Neural cell (in vitro differentiated cells): ENCODE results near the gene SNRNP200. TPM values are rescaled to one million over a fixed set of nuclear protein-coding genes. Genes with fewer than 3 reads are reported as not detected.

Experiments used
- H2AFZ ChIP-seq: fragments of 200-600, 300-800 bp; sonication (generic), shearing (Covaris generic); 2 replicates; pipeline ENCODE4 v1.6.0; 2014; ENCODE audit warnings: low read depth, mild to moderate bottlenecking, antibody characterized with exemption, low read length, moderate library complexity
- H3F3A ChIP-seq: fragments of 200-600 bp; shearing (Covaris generic); 2 replicates; pipeline ENCODE4 v1.6.1; 2016; ENCODE audit warnings: mild to moderate bottlenecking, moderate library complexity, mixed read lengths, antibody characterized with exemption, low read length; ENCODE audit not compliant: insufficient read depth, poor library complexity, severe bottlenecking
- H3K27ac ChIP-seq: fragments of 200-600, 300-800 bp; sonication (generic), shearing (Covaris generic); 2 replicates; pipeline ENCODE4 v1.5.1; 2014; ENCODE audit warnings: mild to moderate bottlenecking, low read length, moderate library complexity
- H3K27me3 ChIP-seq: fragments of 300-800, 200-600 bp; sonication (generic), shearing (Covaris generic); 2 replicates; pipeline ENCODE4 v1.6.0; 2014; ENCODE audit warnings: mild to moderate bottlenecking, low read depth, low read length, moderate library complexity; ENCODE audit not compliant: insufficient read depth
- H3K36me3 ChIP-seq: fragments of 300-800, 200-600 bp; sonication (generic), shearing (Covaris generic); 2 replicates; pipeline ENCODE4 v1.5.1; 2014; ENCODE audit warnings: mild to moderate bottlenecking, antibody characterized with exemption, low read length, moderate library complexity; ENCODE audit not compliant: insufficient read depth
- H3K4me2 ChIP-seq: fragments of 300-800, 200-600 bp; sonication (generic), shearing (Covaris generic); 2 replicates; pipeline ENCODE4 v1.6.0; 2014; ENCODE audit warnings: mild to moderate bottlenecking, low read length
- H3K4me3 ChIP-seq: fragments of 300-800, 200-600 bp; sonication (generic), shearing (Covaris generic); 2 replicates; pipeline ENCODE4 v1.5.1; 2014; ENCODE audit warnings: mild to moderate bottlenecking, low read length, moderate library complexity
- H3K79me2 ChIP-seq: fragments of 200-600 bp; shearing (Covaris generic); replicated peaks from 2 replicates; pipeline ENCODE4 v1.6.0; 2014; ENCODE audit warnings: mild to moderate bottlenecking, low read length, moderate library complexity; ENCODE audit not compliant: insufficient read depth
- H3K9ac ChIP-seq: fragments of 300-800, 200-600 bp; sonication (generic), shearing (Covaris generic); 2 replicates; pipeline ENCODE4 v1.6.1; 2016; ENCODE audit warnings: mild to moderate bottlenecking, low read length, mixed read lengths
- H3K9me2 ChIP-seq: fragments of 200-600 bp; shearing (Covaris generic); 2 replicates; pipeline ENCODE4 v1.6.1; 2016; ENCODE audit warnings: mild to moderate bottlenecking, low read length, mixed read lengths; ENCODE audit not compliant: insufficient read depth
- H3K9me3 ChIP-seq: fragments of 200-600, 300-800 bp; sonication (generic), shearing (Covaris generic); 2 replicates; pipeline ENCODE4 v1.6.1; 2016; ENCODE audit warnings: mild to moderate bottlenecking, mixed run types, low read length, moderate library complexity, mixed read lengths
- H4K20me1 ChIP-seq: fragments of 200-600 bp; shearing (Covaris generic); 2 replicates; pipeline ENCODE4 v1.6.1; 2016; ENCODE audit warnings: mild to moderate bottlenecking, mixed run types; ENCODE audit not compliant: insufficient read depth
- EP300 ChIP-seq: fragments of 450-650 bp; conservative IDR thresholded peaks from 2 replicates; pipeline ENCODE4 v1.6.1; 2014; ENCODE audit warnings: antibody characterized with exemption, mild to moderate bottlenecking, moderate library complexity; ENCODE audit not compliant: poor library complexity, severe bottlenecking
- EZH2 ChIP-seq: fragments of 200-600, 300-800 bp; shearing (Covaris generic), sonication (generic); IDR thresholded peaks from 2 replicates; pipeline ENCODE4 v1.6.1; 2014; ENCODE audit warnings: antibody characterized with exemption, low read length, borderline replicate concordance, mild to moderate bottlenecking; ENCODE audit not compliant: insufficient read depth, poor library complexity, severe bottlenecking
- MXI1 ChIP-seq: fragments of 450-650 bp; conservative IDR thresholded peaks from 2 replicates; pipeline ENCODE4 v1.6.1; 2014; ENCODE audit warnings: antibody characterized with exemption, mild to moderate bottlenecking; ENCODE audit not compliant: poor library complexity, severe bottlenecking
- POLR2AphosphoS5 ChIP-seq: IDR thresholded peaks from 2 replicates; pipeline ENCODE4 v1.6.1; 2012
- RAD21 ChIP-seq: fragments of 450-650 bp; conservative IDR thresholded peaks from 2 replicates; pipeline ENCODE4 v1.6.1; 2014; ENCODE audit warnings: antibody characterized with exemption, mild to moderate bottlenecking, moderate library complexity
- SMC3 ChIP-seq: fragments of 450-650 bp; conservative IDR thresholded peaks from 2 replicates; pipeline ENCODE4 v1.6.1; 2014; ENCODE audit warnings: antibody characterized with exemption, mild to moderate bottlenecking, moderate library complexity; ENCODE audit not compliant: poor library complexity
- TAF1 ChIP-seq: IDR thresholded peaks from 2 replicates; pipeline ENCODE4 v1.6.1; 2012; ENCODE audit warnings: low read depth
- polyA plus RNA-seq: library from polyadenylated mRNA; depleted of rRNA; stranded (reverse); fragments of >200 nt; gene quantifications from 2 replicates; pipeline ENCODE4 v1.2.3, GENCODE V29; 2014
- TF ChIP-seq, protein P1 (sequence below): fragments of 450-650 bp; IDR thresholded peaks from 2 replicates; pipeline ENCODE4 v1.5.1; 2014; ENCODE audit warnings: antibody characterized with exemption, mild to moderate bottlenecking, moderate library complexity; ENCODE audit not compliant: poor library complexity, severe bottlenecking
- TF ChIP-seq, protein P2 (sequence below): IDR thresholded peaks from 2 replicates; pipeline ENCODE4 v1.6.1; 2012; ENCODE audit warnings: borderline replicate concordance

Gene SNRNP200
- polyA plus RNA-seq, 1 donor from 2014 or later: 70.4 TPM

DNA sequence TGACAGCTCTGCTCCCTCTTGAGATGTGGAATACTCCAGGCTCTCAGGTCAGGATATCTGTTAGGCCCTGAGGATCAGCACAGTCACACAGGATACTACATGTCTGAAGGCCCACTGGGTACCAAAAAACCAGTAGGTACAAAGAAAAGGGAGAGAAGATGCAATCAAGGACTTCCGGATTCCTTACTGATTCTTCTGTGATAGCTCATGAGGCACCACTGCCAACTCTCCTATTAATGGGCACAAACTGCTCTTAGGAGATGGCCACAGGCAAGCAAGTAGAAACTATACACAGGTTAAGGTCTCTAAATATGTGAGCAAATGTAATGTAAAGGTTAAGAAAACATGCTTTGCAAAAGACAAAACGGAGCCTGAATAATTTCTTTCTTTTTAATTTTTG is 43.0 kb downstream of the SNRNP200 start (continued):
- TF ChIP-seq, protein P1, sequence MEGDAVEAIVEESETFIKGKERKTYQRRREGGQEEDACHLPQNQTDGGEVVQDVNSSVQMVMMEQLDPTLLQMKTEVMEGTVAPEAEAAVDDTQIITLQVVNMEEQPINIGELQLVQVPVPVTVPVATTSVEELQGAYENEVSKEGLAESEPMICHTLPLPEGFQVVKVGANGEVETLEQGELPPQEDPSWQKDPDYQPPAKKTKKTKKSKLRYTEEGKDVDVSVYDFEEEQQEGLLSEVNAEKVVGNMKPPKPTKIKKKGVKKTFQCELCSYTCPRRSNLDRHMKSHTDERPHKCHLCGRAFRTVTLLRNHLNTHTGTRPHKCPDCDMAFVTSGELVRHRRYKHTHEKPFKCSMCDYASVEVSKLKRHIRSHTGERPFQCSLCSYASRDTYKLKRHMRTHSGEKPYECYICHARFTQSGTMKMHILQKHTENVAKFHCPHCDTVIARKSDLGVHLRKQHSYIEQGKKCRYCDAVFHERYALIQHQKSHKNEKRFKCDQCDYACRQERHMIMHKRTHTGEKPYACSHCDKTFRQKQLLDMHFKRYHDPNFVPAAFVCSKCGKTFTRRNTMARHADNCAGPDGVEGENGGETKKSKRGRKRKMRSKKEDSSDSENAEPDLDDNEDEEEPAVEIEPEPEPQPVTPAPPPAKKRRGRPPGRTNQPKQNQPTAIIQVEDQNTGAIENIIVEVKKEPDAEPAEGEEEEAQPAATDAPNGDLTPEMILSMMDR: no peak
- TF ChIP-seq TAF1 (no peak), POLR2AphosphoS5 (no peak)

DNA sequence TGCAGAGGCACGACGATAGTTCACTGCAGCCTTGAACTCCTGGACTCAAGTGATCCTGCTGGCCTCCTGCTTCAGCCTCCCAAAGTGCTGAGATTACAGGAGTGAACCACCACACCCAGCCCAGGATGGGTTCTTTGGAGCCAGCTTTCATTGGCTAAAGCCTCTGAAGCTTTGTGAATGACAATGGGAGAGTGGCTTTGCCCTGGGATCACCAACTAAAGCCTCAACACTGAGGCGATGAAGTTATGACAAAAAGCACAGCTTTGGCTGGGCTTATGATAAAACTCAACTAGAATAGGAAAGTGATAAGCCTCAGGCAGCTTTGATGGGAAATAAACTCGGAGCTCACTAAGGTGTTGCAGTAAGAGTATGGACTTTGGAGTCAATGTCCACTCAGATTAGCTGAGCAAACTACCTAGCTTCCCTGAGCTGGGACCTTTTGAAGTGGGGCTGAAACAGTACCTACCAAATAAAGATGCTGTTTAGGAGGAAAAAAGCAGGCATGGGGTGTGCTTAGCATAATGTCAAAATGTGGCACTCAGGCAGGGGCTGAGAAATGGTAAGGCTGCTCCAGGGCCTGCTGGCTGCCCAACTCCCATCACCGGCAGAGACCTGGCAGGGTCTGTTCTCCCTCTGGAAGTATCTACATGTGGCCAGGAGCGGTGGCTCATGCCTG is 43.9 kb downstream of the SNRNP200 start:
- H3K9me3 ChIP-seq: no peaks in the 10 kb centered on the region
- no peak overlapping the region for H3K27ac ChIP-seq
- no peak overlapping the region for H3K9ac ChIP-seq
- H3K9me2 ChIP-seq: no peaks in the 10 kb centered on the region
- no peaks in the 10 kb centered on the region for H3K36me3 ChIP-seq
- no peak overlapping the region for H3K4me2 ChIP-seq
- H2AFZ ChIP-seq: no peak overlapping the region
- peaks cover 4% of the 10 kb centered on the region for H4K20me1 ChIP-seq
- H3K4me3 ChIP-seq: no peak overlapping the region
- no peaks in the 10 kb centered on the region for H3F3A ChIP-seq
- TF ChIP-seq, protein P2, sequence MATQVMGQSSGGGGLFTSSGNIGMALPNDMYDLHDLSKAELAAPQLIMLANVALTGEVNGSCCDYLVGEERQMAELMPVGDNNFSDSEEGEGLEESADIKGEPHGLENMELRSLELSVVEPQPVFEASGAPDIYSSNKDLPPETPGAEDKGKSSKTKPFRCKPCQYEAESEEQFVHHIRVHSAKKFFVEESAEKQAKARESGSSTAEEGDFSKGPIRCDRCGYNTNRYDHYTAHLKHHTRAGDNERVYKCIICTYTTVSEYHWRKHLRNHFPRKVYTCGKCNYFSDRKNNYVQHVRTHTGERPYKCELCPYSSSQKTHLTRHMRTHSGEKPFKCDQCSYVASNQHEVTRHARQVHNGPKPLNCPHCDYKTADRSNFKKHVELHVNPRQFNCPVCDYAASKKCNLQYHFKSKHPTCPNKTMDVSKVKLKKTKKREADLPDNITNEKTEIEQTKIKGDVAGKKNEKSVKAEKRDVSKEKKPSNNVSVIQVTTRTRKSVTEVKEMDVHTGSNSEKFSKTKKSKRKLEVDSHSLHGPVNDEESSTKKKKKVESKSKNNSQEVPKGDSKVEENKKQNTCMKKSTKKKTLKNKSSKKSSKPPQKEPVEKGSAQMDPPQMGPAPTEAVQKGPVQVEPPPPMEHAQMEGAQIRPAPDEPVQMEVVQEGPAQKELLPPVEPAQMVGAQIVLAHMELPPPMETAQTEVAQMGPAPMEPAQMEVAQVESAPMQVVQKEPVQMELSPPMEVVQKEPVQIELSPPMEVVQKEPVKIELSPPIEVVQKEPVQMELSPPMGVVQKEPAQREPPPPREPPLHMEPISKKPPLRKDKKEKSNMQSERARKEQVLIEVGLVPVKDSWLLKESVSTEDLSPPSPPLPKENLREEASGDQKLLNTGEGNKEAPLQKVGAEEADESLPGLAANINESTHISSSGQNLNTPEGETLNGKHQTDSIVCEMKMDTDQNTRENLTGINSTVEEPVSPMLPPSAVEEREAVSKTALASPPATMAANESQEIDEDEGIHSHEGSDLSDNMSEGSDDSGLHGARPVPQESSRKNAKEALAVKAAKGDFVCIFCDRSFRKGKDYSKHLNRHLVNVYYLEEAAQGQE: no peak
- TF ChIP-seq POLR2AphosphoS5 (no peak), EP300 (no peak), MXI1 (no peak), EZH2 (no peak)
- no peaks in the 10 kb centered on the region for H3K27me3 ChIP-seq
- peaks cover 24% of the 10 kb centered on the region for H3K79me2 ChIP-seq

DNA sequence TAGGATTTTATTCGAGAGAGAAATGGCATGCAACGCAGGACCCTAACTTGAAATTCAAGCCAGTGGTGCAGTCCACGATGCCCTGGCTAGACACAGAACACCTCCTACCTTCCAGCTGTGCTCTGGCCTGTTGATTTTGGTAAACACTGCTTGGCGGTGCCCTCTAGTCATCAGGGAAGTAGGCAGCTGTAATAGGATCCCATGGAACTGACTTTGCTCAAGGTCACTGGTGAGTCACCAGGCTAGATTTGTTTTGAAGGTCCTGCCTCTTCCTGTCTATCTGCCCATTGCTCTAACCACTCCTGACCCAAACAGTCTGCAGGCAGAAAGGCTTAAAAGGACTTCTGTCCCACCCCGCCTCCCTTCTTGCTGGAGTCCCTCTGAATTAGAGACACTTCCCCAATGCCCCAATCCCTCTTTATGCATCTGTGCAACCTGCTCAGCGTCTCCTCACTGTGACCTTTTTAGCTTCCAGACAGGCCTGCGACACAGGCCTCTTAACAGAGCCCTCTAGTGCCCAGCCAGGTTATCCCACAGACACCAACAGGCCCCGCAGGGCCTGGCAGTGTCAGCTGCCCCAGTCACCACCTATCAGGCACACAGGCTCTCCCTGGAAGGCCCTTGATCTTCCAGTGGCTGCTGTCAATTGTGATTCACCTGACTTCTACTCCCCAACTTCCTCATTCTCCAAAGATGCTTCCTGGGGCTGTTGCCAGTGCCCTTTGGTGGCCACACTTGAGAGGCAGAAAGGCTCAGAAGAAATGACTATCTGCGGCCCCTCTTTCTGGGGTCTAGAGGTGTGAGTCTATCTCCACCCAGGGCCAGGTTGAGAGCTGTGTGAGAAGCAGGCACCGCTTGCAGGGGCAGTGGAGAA is 44.7 kb downstream of the SNRNP200 start:
- Histone ChIP-seq H3K27me3 (no peaks in the 10 kb centered on the region), H3K9me2 (no peaks in the 10 kb centered on the region), H4K20me1 (peaks cover 4% of the 10 kb centered on the region), H3K27ac (no peak overlapping the region), H3K9ac (no peak overlapping the region), H3K36me3 (no peaks in the 10 kb centered on the region), H3K4me3 (no peak overlapping the region), H2AFZ (no peak overlapping the region), H3F3A (no peaks in the 10 kb centered on the region), H3K9me3 (no peaks in the 10 kb centered on the region), H3K4me2 (no peak overlapping the region), H3K79me2 (peaks cover 24% of the 10 kb centered on the region)
- TF ChIP-seq MXI1: no peak
- no peak for TF ChIP-seq EZH2
- no peak for TF ChIP-seq EP300
- TF ChIP-seq POLR2AphosphoS5: no peak
- TF ChIP-seq SMC3: peak; percentile 52
- TF ChIP-seq TAF1: no peak
- TF ChIP-seq, protein P2: no peak
- TF ChIP-seq, protein P1: peak; percentile 42
- no peak for TF ChIP-seq RAD21
